ENCODE measurements around the gene WDTC1.

The WDTC1 gene

GRCh38 chr1:27302612-27303011, 68.2 kb downstream of the WDTC1 start:
- no peak for DNase-seq

GRCh38 chr1:27303509-27303908, 69.1 kb downstream of the WDTC1 start:
- DNase-seq: no peak

GRCh38 chr1:27306071-27306470, 71.6 kb downstream of the WDTC1 start:
- no peak for DNase-seq

DNA sequence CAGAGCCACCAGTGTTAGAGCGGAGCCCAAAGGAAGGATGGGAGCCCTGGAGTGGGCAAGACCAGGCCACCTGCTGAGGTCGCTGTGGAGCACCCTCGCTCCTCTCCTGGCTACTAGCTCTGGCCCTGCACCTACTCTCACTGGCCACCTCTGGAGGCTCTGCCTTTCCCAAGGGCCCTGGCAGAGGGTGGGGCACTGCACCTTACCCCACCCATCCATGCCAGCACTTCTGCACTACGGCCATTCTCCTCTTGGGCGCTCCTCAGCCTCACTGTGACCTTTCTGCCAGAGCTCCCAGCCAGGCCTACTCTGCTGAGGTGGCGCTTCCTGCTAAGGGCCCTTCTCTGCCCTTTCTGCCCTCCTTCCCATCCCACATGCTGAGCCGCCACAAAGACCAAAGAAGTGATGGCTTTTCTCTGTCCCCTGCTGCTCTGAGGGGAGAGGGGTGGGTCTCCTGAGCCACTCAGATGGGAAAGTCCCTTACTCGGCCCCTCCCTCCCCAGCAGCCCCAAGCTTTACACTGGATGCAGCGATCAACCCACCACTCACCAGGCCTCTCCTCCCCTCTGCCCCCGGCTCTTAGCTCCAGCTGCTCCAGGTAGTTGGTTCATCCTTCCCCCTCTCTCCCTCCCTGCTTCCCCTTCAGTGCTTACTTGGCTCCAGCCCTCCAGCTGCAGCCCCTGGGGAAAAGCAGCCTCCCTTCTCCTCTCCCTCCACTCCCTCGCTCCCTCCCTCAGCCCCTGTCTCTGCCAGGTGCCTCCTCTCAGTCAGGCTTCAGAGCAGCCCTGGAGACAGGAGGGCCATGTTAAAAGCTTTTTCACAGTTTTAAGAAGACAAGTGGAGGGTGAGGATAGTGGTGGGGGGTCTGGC, 72.7 kb downstream of the WDTC1 start:
- DNase-seq: no peak

- no peak for DNase-seq
Measured at GRCh38 chr1:27307874-27308598, 73.6 kb downstream of the WDTC1 start.

DNA sequence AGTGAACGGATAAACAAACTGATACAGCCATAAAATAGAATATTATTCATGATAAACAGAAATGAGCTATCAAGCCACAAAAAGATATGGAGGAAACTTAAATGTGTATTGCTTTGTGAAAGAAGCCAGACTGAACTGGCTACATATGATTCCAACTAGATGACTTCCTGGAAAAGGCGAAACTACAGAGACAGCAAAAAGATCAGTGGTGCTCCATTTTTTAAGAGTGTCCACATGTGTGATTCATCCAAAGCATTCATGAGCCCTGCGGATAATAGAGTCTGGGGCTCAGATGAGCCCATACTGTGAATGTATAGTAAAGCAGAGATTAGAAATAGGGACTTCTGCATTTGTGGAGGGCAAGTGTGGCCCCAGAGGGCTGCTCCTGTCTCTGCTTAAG, 79.7 kb downstream of the WDTC1 start:
- DNase-seq: no peak

- no peak for DNase-seq
Measured at GRCh38 chr1:27314737-27315136, 80.3 kb downstream of the WDTC1 start.

- DNase-seq: no peak
Measured at GRCh38 chr1:27316860-27317259, 82.4 kb downstream of the WDTC1 start.

DNA sequence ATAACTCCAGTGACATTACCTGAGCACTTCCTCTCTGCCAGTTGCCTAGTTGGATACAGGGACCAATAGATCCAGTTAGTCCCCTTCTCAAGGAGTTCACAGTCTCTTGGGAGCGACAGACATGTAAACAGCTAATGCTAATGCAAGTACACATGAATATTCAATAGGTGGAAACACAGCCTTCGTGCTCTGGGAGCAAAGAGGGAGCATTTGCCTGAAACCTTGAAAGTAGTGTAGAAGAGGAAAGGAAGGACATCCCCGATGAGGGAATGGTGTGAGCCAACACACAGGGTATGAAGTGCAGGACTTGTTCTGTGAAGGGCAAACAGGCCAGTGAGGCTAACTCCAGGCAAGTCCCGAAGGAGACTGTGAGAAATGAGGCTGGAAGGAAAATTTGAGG, 83.7 kb downstream of the WDTC1 start:
- DNase-seq: no peak

GRCh38 chr1:27318596-27318995, 84.2 kb downstream of the WDTC1 start:
- no peak for DNase-seq

- peak; percentile 98 for DNase-seq
Measured at GRCh38 chr1:27321813-27322568, 87.6 kb downstream of the WDTC1 start, which contains the start of gene TMEM222. Gene TMEM222, plus strand, starts transcription at chr1:27322163. Its CDS starts 35 bp downstream, at chr1:27322198.

DNA sequence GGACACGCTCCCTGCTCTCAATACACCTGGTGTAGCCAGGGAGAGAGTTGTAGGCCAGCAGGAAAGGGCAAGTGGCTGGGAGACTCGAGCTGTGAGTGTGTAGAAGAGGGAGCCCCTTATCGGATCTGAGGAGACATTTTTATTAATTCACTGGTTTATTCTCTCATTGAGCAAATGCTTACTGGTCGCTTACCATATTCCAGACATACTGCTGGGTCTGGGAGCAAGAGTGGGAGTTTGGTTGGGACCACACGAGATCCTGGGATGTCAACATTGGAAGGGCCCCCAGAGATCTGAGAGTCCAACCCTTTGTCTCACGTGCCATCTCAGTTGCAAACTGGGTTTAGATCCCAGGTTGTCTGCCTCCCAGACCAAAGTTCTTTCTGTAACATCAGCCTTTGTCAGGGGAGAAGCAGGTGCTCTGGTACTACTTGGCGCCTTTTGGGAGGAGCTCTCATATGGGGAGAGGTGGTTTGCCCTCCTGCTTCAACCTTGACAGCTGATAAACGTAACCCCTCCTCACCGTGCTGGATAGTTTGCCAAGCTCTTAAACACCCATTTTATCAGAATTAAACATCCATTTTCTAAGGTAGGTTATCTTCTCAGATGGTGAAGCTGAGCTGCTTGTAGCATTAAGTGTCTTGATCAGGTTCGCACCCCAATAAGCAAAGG, 88.3 kb downstream of the WDTC1 start:
- DNase-seq: no peak

DNA sequence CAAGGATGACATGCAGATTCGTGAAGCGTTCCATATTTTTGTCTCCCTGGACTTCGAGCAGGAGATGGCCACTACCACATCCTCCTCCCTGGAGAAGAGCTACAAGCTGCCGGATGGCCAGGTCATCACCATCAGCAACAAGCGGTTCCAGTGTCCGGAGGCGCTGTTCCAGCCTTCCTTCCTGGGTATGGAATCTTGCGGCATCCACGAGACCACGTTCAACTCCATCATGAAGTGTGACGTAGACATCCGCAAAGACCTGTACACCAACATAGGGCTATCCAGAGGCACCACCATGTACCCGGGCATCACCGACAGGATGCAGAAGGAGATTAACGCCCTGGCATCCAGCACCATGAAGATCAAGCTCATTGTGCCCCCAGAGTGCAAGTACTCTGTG, 90.9 kb downstream of the WDTC1 start:
- no peak for DNase-seq

- DNase-seq: no peak
Measured at GRCh38 chr1:27327964-27328363, 93.5 kb downstream of the WDTC1 start.

DNA sequence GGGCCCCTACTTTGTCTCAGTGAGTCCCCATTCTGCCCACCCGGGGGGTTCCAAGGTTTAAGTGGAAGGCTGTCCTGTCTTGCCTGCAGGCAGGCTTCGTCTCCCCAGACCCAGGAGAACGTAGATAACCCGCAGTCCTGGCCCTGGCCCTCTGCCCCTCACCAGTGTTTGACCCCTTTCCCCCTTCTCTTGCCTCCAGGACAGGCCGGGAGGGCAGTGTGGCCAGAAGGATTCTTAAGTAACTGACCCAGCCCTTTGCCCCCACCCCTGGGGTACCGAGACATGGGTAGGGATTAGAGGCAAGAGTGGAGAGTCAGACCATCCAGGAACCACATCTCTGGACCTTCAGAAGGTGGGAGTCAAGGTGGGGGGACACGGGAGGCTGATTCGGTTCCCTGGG, 96.4 kb downstream of the WDTC1 start:
- DNase-seq: no peak

- DNase-seq: no peak
Measured at GRCh38 chr1:27331426-27331825, 97.0 kb downstream of the WDTC1 start.

DNA sequence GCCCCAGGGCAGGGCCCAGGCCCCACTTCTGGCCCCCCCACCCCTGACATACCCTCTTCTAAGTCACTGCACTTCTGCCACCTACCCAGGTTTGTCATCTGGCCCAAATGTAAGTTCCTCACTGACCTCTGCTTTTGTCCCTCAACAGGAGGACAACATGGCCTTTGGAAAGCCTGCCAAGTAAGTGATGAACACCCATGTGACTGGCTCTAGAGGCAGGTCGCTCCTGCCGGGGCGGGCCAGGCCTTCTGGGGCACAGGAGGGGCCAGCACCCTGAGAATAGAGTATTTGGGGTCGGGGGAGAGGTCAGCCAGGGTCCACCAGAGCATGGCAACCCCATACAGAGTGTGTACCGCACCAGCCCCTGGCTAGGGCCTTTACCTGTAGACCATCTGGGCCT, 97.5 kb downstream of the WDTC1 start:
- no peak for DNase-seq

- DNase-seq: peak; percentile 36
Measured at GRCh38 chr1:27332536-27333281, 98.3 kb downstream of the WDTC1 start.

GRCh38 chr1:27333717-27334279, 99.4 kb downstream of the WDTC1 start:
- DNase-seq: no peak

- DNase-seq: no peak
Measured at GRCh38 chr1:27335506-27336422, 101.3 kb downstream of the WDTC1 start.

- no peak for DNase-seq
Measured at GRCh38 chr1:27336756-27337155, 102.3 kb downstream of the WDTC1 start.

Data from OCI-M1 (cell line).